ENCODE measurements around the gene HERC3.
A peak's percentile ranks its signal among the peaks of the same experiment; 100 is the strongest.

GRCh38 chr4:88706574-88706973 lies 114.3 kb downstream of the HERC3 start:
- no peak for TF ChIP-seq RCOR1 (conservative IDR thresholded peaks at IDR 0.05; ENCODE audit: low read depth, low read length)
- no peak for TF ChIP-seq POLR2A (IDR thresholded peaks at IDR 0.05; ENCODE audit: low read depth, low read length)
- TF ChIP-seq, protein P1, sequence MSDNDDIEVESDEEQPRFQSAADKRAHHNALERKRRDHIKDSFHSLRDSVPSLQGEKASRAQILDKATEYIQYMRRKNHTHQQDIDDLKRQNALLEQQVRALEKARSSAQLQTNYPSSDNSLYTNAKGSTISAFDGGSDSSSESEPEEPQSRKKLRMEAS (IDR thresholded peaks at IDR 0.05; ENCODE audit: low read depth, low read length): no peak
- TF ChIP-seq POLR2AphosphoS5 (IDR thresholded peaks at IDR 0.05; ENCODE audit: low read length): no peak
- TF ChIP-seq, protein P2, sequence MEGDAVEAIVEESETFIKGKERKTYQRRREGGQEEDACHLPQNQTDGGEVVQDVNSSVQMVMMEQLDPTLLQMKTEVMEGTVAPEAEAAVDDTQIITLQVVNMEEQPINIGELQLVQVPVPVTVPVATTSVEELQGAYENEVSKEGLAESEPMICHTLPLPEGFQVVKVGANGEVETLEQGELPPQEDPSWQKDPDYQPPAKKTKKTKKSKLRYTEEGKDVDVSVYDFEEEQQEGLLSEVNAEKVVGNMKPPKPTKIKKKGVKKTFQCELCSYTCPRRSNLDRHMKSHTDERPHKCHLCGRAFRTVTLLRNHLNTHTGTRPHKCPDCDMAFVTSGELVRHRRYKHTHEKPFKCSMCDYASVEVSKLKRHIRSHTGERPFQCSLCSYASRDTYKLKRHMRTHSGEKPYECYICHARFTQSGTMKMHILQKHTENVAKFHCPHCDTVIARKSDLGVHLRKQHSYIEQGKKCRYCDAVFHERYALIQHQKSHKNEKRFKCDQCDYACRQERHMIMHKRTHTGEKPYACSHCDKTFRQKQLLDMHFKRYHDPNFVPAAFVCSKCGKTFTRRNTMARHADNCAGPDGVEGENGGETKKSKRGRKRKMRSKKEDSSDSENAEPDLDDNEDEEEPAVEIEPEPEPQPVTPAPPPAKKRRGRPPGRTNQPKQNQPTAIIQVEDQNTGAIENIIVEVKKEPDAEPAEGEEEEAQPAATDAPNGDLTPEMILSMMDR (IDR thresholded peaks at IDR 0.05 in 2 of 3, conservative IDR thresholded peaks at IDR 0.05 in 1 of 3; ENCODE audit: control insufficient read depth in 2 of 3, extremely low read depth in 1 of 3, insufficient read depth in 1 of 3, low read depth in 3 of 3, low read length in 3 of 3): peak in 2 of 3 experiments; percentile 12 to 17; a peak in 1 of 6 replicates
